ENCODE measurements around the gene ALG12.

DNA sequence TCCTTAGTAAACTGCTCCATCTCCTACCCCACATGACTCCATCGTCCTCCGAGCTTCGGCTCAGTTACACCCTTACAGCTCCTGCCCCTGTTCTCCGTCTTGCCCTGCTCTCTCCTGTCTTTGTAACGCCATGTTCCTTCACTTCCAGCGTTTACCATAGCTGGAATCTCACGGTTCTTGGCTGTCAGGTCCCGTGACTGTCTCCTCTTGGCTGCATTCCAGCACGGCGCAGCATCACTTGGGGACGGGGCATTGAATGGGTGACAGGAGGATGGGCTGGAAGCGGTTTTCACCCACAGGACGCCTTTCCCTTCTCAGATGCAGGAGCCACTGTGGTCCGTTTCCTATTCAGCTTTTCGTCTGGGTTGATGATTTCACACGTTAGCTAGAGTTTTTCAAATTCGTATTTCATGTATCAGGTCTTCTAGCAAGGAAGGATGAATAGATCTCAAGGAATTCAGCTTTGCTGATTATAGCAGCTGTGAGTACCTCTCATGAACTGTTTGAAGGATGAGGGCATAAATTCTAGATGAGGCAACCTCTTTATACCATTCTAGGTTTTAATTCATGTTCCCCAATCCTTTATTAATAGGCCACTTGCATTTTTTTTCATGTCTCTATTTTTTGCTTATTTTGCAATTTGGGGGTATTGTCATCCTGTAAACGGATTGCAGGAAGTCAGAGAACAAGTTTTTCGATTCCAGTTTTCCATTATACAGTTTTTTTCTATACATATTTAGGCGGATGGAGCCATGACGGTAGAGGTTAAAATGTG lies 35.5 kb downstream of the ALG12 start:
- TF ChIP-seq, protein P1, sequence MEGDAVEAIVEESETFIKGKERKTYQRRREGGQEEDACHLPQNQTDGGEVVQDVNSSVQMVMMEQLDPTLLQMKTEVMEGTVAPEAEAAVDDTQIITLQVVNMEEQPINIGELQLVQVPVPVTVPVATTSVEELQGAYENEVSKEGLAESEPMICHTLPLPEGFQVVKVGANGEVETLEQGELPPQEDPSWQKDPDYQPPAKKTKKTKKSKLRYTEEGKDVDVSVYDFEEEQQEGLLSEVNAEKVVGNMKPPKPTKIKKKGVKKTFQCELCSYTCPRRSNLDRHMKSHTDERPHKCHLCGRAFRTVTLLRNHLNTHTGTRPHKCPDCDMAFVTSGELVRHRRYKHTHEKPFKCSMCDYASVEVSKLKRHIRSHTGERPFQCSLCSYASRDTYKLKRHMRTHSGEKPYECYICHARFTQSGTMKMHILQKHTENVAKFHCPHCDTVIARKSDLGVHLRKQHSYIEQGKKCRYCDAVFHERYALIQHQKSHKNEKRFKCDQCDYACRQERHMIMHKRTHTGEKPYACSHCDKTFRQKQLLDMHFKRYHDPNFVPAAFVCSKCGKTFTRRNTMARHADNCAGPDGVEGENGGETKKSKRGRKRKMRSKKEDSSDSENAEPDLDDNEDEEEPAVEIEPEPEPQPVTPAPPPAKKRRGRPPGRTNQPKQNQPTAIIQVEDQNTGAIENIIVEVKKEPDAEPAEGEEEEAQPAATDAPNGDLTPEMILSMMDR (IDR thresholded peaks at IDR 0.05; ENCODE audit: low read length) = no peak
- no peak for TF ChIP-seq EZH2 (IDR thresholded peaks at IDR 0.05; ENCODE audit: borderline replicate concordance, low read length)
